Cerebellar cortex (tissue), 1 donor: Measurements from ENCODE around the gene KCP.
"Not testable (repeated sequence)": the region's sequence is repeated elsewhere in the genome, so short reads cannot be mapped to it uniquely, and the experiment has no call there.

Source experiments
- DNase-seq: peaks from one replicate; pipeline ENCODE4 v3.0.0-alpha.2; 2015; ENCODE audit warnings: low spot score

Gene KCP

DNA sequence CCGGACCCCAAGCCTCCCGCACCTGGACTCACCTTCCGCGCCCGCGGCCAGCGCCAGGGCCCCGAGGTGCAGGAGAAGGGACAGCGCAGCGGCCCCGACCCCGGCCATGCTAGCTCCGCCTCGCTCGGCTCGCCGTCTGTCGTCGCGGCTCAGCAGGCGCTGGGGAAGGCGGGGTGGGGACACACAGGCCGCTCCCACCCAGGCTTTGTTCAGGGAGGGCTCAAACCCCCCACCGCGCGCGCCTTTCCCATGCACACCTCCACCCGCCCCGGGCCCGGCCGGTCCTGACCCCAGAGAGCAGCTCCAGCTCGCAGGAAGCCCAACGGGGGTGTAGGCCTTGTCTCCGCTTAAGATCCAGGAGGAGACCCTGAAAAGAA lies at the start of gene KCP:
TSS of gene KCP (minus strand) at position 141 of the 377 bp plus-strand sequence. CDS start at position 108, 33 bp downstream.
- DNase-seq = peak; percentile 26

DNA sequence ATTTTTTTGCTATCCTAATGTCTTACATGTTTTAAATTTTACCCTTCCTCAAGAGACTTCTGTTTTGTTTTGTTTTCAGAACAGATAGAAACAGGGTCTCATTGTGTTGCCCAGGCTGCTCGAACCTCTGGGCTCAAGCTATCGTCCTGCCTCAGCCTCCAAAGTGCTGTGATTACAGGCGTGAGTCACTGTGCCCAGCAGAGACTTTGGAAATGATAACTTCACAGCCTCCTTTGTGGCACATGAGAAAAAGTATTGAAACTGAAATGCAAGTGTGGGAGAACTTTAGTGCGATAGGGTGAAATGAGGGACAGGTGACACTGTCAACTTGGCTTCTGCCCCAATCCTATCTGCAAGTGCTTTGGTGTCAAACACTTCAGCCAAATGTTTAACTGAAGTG lies 48.8 kb upstream of the KCP start:
- DNase-seq = no peak

DNA sequence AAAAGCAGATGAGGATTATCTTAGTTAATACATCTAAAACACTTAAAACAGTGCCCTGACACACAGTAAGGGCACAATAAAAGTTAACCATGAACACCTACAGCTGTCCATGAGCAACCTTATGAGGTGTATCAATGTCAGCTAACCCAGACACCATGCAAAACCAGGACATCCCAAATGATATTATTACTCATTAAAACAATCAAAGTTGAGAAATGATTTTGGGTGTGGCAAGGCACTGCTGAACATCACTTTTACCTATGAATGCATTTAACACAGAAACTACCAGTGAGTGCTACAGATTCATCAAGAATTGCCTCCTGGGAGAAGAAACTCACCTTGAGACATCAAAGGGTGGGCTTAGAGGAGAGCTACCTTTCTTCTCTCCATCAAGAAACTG lies 45.5 kb upstream of the KCP start:
- DNase-seq = no peak

DNA sequence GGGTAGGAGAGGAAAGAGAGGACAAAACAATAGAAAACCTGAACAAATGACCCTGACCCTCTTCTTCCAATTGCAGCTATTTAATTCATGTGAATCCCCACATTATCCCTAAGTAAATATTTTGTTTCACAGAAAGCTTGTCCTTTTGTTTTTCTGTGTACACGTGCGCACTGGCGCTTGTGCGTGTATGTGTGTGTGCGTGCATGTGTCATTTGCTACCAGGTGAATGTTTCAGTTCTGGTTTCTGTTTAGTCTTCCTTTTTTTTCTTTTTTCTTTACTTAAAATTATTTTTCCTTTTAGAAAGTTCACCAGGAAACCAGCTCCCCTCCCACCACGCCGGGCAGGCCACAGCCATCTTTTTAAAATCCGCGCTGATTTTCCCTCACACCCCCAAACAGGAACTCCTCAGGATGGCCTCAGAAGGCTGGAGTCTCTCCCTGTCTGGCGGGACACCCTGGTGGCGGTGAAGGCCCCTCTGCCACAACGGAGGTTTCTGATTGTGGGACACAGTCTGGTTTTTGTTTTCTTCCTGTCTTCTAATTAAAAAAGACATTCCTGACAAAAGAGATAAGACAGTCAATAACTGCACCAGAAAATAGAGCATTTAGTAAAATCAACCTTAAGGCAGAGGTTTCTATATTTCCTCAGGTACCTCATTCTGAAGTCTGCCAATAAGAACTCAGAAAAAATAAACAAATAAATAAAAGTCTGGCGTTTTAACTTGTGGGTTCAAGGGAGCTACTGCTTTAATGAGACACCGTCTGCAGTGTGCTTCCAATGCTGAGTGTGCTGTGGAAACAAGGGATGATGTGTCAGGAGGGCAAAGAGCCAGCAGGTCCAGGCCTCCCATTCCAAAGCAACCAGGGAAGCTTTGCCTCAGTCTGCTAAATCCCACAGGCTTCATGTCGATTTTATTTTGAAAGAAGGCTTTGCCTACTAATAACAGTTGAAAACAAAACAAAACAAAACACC lies 44.6 kb upstream of the KCP start:
- DNase-seq = no peak

DNA sequence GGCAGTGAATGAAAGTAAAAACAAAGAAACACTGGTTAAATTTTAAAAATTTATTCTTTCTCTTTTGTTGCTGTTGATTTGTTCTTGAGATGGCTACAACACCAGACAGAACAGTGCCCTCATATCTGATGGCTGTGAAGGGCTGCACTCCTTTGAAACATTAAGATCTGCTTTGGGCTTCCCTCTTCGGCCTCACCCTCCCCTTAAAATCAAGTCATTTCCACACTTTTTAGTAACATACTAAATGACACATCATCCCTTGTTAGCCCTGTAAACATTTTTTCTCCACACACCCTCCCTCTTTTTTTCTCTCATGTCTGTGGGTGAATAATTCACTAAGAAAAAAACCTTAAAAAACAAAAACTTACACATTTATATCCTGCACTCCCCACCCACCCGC lies 43.6 kb upstream of the KCP start:
- no peak for DNase-seq

DNA sequence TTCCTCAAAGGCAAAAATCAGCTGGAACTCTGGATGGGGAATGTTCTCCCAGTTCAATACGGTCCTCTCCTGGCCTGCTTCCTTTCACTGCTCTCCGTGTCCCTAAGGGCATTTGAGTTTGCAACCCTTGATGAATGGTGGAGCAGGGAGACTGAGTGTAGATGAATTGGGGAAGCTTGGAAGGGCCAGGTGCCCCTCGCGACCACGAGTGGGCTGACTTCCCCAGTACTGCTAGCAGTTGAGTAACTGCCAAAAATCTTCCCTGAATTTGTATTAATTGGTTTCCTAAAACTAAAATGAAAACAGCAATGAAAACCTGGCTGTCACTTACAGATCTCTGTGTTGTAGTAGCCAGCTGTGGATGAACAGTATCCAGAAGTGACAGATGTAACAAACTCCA lies 40.8 kb upstream of the KCP start:
- no peak for DNase-seq

DNA sequence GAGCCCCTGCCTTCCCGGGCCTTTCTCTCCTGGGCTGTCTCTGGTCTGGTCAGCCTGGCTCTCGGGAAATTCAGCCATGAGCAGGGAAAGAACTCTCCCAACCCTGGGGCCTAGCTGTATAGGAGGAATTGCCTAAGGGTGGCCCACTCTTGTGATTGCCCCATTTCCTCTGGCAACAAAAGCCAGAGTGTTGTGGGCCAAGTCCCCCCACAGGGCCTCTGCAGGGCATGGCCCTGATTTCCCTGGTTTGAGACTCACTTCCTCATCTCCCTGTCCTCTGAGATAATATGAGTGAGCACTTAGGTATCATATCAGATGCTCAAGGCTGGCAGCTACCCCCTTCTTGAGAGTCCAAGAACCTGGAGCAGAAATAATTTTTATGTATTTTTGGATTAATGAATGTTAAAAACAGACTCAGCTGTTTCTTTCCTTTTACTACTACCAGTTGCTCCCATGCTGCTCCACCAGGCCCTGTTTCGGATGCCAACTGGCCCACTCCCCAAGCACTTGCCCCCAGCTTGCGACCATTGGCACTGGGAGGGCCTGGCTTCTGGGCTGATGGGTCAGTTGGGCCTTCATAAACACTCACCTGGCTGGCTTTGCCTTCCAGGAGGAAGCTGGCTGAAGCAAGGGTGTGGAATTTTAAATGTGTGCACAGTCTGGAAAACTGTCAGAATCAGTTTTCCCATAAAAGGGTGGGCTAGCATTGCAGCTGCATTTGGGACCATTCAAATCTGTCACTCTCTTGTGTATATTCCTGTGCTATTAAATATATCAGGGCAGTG lies 38.7 kb upstream of the KCP start:
- DNase-seq = no peak

DNA sequence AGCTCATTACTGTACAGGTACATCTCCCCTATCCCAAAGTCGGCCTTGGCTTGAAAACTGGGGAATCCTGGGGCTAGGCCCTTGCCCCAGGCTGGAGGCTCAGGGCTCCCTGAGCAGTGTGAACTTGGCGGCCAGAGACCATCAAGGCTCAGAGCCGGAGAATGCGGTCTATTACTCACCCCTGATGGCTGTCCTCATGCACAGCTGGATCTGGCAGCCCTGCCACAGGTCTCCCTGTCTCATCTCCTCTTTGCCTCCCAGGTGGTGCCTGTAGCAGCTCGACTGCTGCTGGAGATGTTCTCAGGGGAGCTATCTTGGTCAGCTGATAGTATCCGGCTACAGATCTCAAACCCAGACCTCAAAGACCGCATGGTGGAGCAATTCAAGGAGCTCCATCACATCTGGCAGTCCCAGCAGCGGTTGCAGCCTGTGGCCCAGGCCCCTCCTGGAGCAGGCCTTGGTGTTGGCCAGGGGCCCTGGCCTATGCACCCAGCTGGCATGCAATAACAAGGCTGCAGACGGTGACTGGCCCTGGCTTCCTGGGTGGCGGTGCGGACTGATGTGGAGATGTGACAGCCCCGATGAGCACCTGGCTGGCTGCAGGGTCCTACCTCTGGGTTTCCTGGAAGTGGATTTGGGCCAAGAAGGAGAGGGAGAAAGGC lies 37.9 kb upstream of the KCP start:
- no peak for DNase-seq

DNA sequence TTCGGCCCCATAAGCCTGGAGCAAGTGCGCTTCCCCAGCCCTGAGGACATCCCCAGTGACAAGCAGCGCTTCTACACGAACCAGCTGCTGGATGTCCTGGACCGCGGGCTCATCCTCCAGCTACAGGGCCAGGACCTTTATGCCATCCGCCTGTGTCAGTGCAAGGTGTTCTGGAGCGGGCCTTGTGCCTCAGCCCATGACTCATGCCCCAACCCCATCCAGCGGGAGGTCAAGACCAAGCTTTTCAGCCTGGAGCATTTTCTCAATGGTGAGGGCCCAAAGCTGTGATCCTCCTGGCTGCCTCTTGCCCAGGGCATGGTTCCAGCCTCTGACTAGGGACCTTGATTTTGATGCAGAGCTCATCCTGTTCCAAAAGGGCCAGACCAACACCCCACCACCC lies 37.3 kb upstream of the KCP start:
- DNase-seq = no peak

DNA sequence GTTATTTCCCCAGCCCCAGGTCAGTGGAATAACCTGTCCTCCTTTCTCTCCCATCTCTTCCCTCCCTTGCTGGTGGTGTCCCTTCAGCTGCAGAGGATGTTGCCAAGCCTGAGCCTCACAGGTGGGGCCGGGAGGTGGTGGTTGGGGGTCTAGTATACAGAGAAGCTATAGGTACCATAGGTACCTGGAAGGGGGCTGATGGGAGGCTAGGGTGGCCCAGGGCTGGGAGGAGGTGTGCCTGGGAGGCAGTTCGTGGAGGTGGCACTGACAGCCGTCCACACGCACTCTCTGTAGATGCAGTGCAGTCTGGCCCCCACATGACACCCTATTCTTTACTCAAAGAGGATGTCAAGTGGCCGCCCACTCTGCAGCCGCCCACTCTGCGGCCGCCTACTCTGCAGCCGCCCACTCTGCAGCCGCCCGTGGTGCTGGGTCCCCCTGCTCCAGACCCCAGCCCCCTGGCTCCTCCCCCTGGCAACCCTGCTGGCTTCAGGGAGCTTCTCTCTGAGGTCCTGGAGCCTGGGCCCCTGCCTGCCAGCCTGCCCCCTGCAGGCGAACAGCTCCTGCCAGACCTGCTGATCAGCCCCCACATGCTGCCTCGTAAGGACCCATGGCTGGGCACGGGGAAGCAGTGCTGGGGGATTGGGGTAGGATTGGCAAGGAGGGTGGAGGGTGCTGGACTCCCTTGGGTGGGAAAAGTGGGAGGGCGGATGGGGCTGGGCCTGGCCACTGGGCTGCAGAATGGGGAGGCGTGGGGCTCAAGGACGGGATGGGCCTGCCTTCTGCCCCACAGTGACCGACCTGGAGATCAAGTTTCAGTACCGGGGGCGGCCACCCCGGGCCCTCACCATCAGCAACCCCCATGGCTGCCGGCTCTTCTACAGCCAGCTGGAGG lies 36.7 kb upstream of the KCP start:
- DNase-seq = no peak

DNA sequence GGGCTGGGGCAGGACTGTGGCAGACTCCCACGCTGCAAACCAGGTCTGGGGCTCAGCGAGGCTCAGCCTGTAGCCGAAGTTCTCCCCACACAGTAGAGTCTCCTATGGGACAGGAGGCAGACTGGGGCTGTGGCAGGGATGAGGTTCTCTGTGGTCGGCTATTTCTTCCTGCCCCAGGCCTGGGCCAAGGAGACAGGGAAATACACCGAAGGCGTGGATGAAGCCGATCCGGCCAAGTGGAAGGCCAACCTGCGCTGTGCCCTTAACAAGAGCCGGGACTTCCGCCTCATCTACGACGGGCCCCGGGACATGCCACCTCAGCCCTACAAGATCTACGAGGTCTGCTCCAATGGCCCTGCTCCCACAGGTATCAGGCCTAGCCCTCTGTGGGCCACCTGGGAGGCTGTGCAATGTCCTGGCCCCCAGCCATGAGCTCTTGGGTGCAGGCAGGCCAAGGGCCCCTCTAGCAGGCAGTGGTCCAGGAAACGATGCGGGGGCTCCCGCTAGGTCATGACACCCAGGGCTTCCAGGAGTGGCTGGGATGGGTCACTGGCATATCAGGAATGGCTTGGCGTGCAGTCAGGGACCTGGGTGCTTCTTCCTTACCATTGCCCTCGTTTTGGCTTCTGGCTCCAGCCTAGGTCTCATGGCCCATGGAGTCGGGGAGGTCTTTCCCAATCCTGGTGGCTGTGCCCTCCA lies 35.3 kb upstream of the KCP start:
- DNase-seq = no peak

DNA sequence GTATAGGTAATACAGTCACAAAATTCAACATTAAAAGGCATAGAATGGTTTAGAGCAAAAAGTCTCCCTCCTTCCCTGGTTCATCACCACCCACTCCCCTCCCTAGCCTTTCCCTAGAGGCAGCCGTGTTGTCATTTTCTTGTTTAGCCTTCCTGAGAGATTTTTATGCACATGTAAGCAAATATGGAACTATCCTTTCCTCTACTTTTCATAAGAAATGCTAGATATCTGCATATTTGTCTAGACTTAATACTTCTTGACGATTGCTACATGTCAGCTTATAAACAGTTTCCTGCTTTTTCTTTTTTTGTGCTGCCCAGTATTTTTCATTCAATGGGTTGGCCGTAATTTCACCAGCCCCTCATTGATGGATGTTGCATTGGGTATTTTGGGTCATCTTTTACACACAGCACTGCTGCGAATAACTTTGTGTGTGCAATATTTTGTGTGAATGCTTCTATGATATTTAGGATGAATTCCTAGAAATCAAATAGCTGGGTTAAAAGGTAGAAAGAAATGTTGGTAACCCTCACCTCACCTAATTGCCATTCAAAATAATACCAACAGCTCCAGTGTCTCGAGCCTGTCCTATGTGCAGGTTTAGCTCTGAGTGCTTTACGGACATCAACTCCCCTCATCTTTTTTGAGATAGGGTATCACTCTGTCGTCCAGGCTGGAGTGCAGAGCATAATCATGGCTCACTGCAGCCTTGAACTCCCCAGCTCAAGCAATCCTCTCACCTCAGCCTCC lies 34.2 kb upstream of the KCP start:
- DNase-seq = no peak

DNA sequence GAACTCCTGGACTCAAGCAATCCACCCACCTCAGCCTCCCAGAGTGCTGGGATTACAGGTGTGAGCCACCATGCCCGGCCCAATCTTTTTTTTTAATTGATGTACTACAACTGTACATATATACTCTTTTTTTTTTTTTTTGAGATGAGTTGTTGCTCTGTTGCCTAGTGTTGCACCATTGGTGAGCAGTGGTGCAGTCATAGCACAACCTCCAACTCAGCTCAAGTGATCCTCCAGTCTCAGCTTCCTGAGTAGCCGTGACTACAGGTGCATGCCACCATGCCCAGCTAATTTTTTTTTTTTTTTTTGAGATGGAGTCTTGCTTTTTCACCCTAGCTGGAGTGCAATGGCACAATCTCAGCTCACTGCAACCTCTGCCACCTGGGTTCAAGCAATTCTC lies 32.7 kb upstream of the KCP start:
- DNase-seq = not testable (repeated sequence)

DNA sequence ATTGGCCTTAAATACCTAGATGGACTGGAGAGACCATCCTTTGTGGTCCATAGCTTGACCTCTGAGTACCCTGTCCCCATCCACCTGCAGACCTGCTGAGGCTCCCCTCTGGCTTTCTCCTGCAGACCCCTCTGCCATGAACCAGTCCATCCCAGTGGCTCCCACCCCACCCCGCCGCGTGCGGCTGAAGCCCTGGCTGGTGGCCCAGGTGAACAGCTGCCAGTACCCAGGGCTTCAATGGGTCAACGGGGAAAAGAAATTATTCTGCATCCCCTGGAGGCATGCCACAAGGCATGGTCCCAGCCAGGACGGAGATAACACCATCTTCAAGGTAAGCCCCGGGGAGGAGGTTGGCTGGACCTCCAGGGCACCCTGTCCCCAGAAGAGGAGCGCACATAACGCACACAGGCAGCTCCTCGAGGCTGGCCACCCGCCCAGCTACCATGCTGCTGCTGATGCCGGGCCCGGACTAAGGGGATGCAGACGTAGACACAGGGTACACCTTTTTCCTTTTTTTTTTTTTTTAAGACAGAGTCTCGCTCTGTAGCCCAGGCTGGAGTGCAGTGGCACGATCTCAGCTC lies 31.5 kb upstream of the KCP start:
- no peak for DNase-seq

DNA sequence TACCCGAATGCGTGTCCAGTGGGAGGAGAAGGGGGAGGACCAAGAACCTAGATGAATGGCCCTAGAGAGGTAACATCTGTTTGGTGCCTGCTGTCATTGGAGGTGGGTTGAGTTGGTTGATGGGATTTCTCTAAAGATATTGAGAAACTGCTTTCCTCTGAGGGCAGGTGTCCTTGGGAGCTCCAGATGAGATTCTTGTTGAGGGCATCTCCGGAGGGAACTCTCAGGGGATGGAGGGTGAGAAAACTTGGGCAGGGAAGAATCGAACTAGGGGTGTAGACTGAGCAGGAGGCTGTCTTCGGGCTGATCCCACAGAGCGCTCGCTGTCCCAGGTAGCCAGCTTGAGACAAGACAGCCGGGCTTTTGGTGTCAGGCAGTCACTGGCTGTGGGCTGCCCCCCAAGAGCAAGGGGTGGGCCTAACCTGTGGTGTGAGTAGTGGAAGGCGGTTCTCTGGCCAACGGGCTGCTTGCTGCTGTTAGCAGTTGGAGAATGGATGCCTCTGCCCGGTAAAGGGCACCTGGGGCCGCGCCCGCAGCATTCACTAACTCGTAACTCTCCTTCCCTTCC lies 30.9 kb upstream of the KCP start:
- no peak for DNase-seq

DNA sequence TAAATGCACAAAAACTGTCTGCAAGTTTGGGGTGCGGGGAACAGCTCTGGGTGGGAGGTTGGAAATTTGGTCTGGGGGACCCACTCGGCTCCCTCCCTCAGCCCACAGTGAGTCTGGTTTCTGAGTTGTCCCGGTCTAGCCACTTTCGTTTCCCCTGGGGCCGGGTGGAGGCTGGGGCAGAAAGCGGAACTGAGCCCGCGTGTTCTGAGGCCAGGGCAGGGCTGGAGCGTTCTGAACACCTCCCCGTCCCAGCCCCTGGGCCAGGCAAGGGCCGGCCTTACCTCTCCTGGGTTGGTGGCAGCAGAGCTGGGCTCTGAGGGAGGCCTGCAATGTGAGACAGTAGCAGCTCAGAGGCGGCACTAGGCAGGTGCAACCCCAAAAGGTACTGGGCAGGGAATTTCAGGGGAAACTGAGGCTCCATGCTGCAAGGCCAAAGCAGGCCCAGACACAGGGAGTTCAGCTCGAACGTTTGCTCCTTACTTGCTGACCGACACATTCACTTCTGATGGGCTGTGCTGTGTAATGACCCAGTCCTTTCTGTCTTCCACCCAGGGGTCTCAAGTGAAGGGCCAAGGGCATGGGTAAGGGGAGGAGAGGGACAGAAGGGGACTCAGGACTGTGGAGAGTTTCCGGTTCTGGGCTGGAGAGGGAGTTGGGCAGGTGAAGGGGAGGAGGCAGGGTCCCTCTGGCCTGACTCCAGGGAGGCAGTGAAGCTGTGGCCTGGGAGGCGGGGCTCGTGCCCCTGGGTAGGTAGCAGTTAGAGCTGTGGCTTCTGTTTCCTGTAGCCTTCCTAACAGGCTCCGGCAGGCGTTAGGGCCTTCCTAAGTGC lies 30.2 kb upstream of the KCP start:
- DNase-seq = no peak

DNA sequence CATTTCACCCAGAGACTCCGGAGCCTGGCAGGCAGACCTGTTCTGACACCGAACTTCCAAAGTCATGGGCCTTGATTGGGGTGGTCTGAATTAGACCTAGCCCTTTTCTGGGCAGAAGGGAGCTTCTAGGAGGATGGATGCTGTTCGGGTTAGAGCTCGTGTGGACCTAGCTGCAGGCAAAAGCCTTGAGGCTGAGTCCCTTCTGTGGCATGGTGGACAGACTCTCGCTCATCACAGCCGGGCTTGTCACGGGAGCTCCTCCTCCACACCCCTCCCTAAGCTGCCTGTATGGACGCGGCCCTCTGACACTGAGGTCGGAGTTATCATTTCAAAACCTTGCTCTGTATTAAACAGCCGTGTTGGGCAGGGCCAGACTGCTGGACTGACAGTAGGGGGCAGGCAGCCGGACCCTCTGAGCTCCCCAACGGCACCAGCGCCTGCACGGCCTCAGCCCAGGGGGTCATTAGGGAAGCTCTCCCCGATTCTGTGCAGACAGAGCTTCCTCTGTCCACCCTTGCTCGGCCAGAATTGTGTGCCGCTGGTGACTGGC lies 29.4 kb upstream of the KCP start:
- DNase-seq = no peak
